ENCODE results near the gene PARL. TPM values are rescaled to one million over a fixed set of nuclear protein-coding genes. Genes with fewer than 3 reads are reported as not detected.

PARL gene
- total and polyA plus RNA-seq, 10 of the 15 experiments (the other 5 are each of a cell fraction or from before 2014, with no cell fraction given), result 49.7 to 113 (median 77.2) TPM

GRCh38 chr3:183811638-183812037 is 73.0 kb downstream of the PARL start:
- Histone ChIP-seq H3K27me3 (replicated peaks in 1 of 2; ENCODE audit: control insufficient read depth in 2 of 2, insufficient read depth in 2 of 2, low read length in 1 of 2) (no peaks in the 10 kb centered on the region), H3K79me2 (ENCODE audit: control insufficient read depth, insufficient read depth, low read length) (no peaks in the 10 kb centered on the region), H3K4me3 (no peak overlapping the region), H3K36me3 (ENCODE audit: control insufficient read depth in 2 of 2, insufficient read depth in 2 of 2, low read length in 1 of 2) (peaks cover 18 to 23% of the 10 kb centered on the region in 2 experiments), H3K4me2 (ENCODE audit: control insufficient read depth, insufficient read depth) (no peak overlapping the region), H3K9me3 (replicated peaks; ENCODE audit: control insufficient read depth, insufficient read depth, low read length) (no peaks in the 10 kb centered on the region), H4K20me1 (ENCODE audit: control insufficient read depth, insufficient read depth) (no peaks in the 10 kb centered on the region), H3K4me1 (ENCODE audit: control insufficient read depth, insufficient read depth, low read length) (peaks cover 11% of the 10 kb centered on the region), H3K27ac (ENCODE audit: control insufficient read depth, insufficient read depth) (no peak overlapping the region), H2AFZ (ENCODE audit: control insufficient read depth, low read depth, low read length) (no peak overlapping the region), H3K9ac (ENCODE audit: control insufficient read depth, insufficient read depth, low read length) (no peak overlapping the region)
- SMC1A ChIA-PET (ENCODE audit: uncharacterized antibody, unreplicated experiment), result no interaction called here
- no peak for FAIRE-seq
- no TSS peak for BruUV-seq (replicated peaks)
- POLR2A ChIA-PET, result no interaction called here
- ATAC-seq, result no peak
- intact Hi-C loops (cut with micrococcal nuclease; ENCODE audit: unreplicated experiment), result no loop called here
- RAD21 ChIA-PET (ENCODE audit: unreplicated experiment), result no interaction called here
- in situ Hi-C loops (cut with MboI), result no loop called here
- 96% methylated on average over 11 of the region's 11 CpGs for WGBS (ENCODE audit: insufficient coverage, insufficient replicate concordance, low lambda C conversion rate, missing lambda C conversion rate)
- TF ChIP-seq E2F4 (IDR thresholded peaks at IDR 0.05; ENCODE audit: low read depth, low read length) (no peak), BMI1 (IDR thresholded peaks at IDR 0.05; ENCODE audit: borderline replicate concordance) (no peak), REST (IDR thresholded peaks at IDR 0.05; ENCODE audit: low read depth, low read length) (no peak), TCF3 (IDR thresholded peaks at IDR 0.05; ENCODE audit: borderline replicate concordance, insufficient read depth, low read depth, low read length) (no peak), E2F8 (IDR thresholded peaks at IDR 0.05; ENCODE audit: low read depth, partially characterized antibody) (no peak), SP1 (IDR thresholded peaks at IDR 0.05; ENCODE audit: low read depth, low read length) (no peak), BHLHE40 (IDR thresholded peaks at IDR 0.05; ENCODE audit: borderline replicate concordance in 1 of 2, low read depth in 2 of 2, low read length in 1 of 2) (no peak)
- TF ChIP-seq, protein P1, sequence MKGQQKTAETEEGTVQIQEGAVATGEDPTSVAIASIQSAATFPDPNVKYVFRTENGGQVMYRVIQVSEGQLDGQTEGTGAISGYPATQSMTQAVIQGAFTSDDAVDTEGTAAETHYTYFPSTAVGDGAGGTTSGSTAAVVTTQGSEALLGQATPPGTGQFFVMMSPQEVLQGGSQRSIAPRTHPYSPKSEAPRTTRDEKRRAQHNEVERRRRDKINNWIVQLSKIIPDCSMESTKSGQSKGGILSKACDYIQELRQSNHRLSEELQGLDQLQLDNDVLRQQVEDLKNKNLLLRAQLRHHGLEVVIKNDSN (IDR thresholded peaks at IDR 0.05; ENCODE audit: borderline replicate concordance, extremely low read length, insufficient read depth, low read depth, low read length), result no peak
- no peak for DNase-seq (ENCODE audit: low read depth, low spot score)
- CTCF ChIA-PET, result no interaction called here
